Panc1 (cell line): ENCODE data around the gene ARHGAP6. TPM values are rescaled to one million over a fixed set of nuclear protein-coding genes. Genes with fewer than 3 reads are reported as not detected.
"Not testable (repeated sequence)": the region's sequence is repeated elsewhere in the genome, so short reads cannot be mapped to it uniquely, and the experiment has no call there.

Experiments
- ATAC-seq: fragments of 200-7000 bp; cut with Tn5 transposase; 2 replicates; pipeline ENCODE4 v1.9.1; 2020; ENCODE audit warnings: mild to moderate bottlenecking, moderate library complexity
- BruUV-seq: library from RNA; stranded (reverse); fragments of 400-500 nt; replicated peaks from 2 replicates; lab custom pipeline; 2021; lab: Mats Ljungman, UMichigan
- CTCF ChIA-PET: fragments of 300-600 bp; sonication (Branson Sonifier 250); formaldehyde crosslinking; loops from one replicate; lab custom pipeline; 2022; ENCODE audit warnings: antibody characterized with exemption; lab: Charles Lee
- POLR2A ChIA-PET: fragments of 300-600 bp; sonication (Branson Sonifier 250); formaldehyde crosslinking; loops from one replicate; lab custom pipeline; 2022; ENCODE audit warnings: antibody characterized with exemption; lab: Charles Lee
- DNase-seq: peaks from one replicate; pipeline ENCODE4 v3.0.0-alpha.2; 2010; ENCODE audit warnings: low read depth, low spot score
- H3K27ac ChIP-seq: 2 replicates; pipeline ENCODE4 v1.5.1; 2011; ENCODE audit warnings: mild to moderate bottlenecking, low read length, inconsistent platforms
- H3K27me3 ChIP-seq: fragments of 200-500 bp; sonication (Bioruptor generic); 2 replicates; pipeline ENCODE4 v1.6.0; 2014; ENCODE audit warnings: low read length, inconsistent platforms; ENCODE audit not compliant: control insufficient read depth, insufficient read depth
- H3K36me3 ChIP-seq: fragments of 200-500 bp; sonication (Bioruptor generic); 2 replicates; pipeline ENCODE4 v1.5.1; 2014; ENCODE audit warnings: inconsistent platforms, mild to moderate bottlenecking, low read length, moderate library complexity; ENCODE audit not compliant: control insufficient read depth, insufficient read depth
- H3K4me1 ChIP-seq: 2 replicates; pipeline ENCODE4 v1.5.1; 2011; ENCODE audit warnings: inconsistent platforms, mild to moderate bottlenecking, low read length, moderate library complexity; ENCODE audit not compliant: control insufficient read depth, insufficient read depth
- H3K4me3 ChIP-seq, 2 experiments: 2 replicates each; pipeline ENCODE4 v1.5.1; 2011 to 2012; ENCODE audit warnings: low read depth in 2 of 2, low read length in 2 of 2, mild to moderate bottlenecking in 2 of 2, inconsistent platforms in 1 of 2, moderate library complexity in 1 of 2
- H3K9me3 ChIP-seq: fragments of 200-500 bp; sonication (Bioruptor generic); 2 replicates; pipeline ENCODE4 v1.5.1; 2014; ENCODE audit warnings: low read depth, mild to moderate bottlenecking, inconsistent platforms, low read length, moderate library complexity; ENCODE audit not compliant: control insufficient read depth, insufficient read depth
- POLR2AphosphoS5 ChIP-seq: IDR thresholded peaks from 2 replicates; pipeline ENCODE4 v1.6.1; 2012; ENCODE audit warnings: mild to moderate bottlenecking, low read depth, low read length, moderate library complexity
- SIN3A ChIP-seq: IDR thresholded peaks from 2 replicates; pipeline ENCODE4 v1.6.1; 2012; ENCODE audit warnings: low read depth, mild to moderate bottlenecking, low read length, moderate library complexity, borderline replicate concordance; ENCODE audit not compliant: insufficient read depth
- TCF7L2 ChIP-seq: IDR thresholded peaks from 2 replicates; pipeline ENCODE4 v1.6.1; 2011; ENCODE audit warnings: mild to moderate bottlenecking, low read depth, low read length, inconsistent platforms
- in situ Hi-C: cut with HindIII; loops from 2 replicates; pipeline ENCODE4 v1.10.0; 2016; ENCODE audit warnings: low sequenced_read_pairs, low pct_unique_long_range_greater_than_20kb
- intact Hi-C: fragments of 100-400 bp; cut with micrococcal nuclease; formaldehyde crosslinking; loops from one replicate; pipeline ENCODE4 v1.10.0; 2022; ENCODE audit not compliant: unreplicated experiment
- total RNA-seq: library from RNA; stranded (reverse); gene quantifications from one replicate; pipeline ENCODE4 v1.2.1, GENCODE V29; 2021; ENCODE audit not compliant: unreplicated experiment
- TF ChIP-seq, protein P1 (sequence below), 2 experiments: IDR thresholded peaks; 2 replicates each; pipeline ENCODE4 v1.6.1; 2011 to 2012; ENCODE audit warnings: low read depth in 2 of 2, control low read depth in 1 of 2, low read length in 1 of 2, mild to moderate bottlenecking in 1 of 2, moderate library complexity in 1 of 2; ENCODE audit not compliant: insufficient read depth in 1 of 2
- TF ChIP-seq, protein P2 (sequence below): fragments of 450-650 bp; IDR thresholded peaks from 2 replicates; pipeline ENCODE4 v1.5.1; 2017; ENCODE audit warnings: mild to moderate bottlenecking

Gene ARHGAP6
- total RNA-seq, 1 experiment from 2014 or later: 0.13 TPM

DNA sequence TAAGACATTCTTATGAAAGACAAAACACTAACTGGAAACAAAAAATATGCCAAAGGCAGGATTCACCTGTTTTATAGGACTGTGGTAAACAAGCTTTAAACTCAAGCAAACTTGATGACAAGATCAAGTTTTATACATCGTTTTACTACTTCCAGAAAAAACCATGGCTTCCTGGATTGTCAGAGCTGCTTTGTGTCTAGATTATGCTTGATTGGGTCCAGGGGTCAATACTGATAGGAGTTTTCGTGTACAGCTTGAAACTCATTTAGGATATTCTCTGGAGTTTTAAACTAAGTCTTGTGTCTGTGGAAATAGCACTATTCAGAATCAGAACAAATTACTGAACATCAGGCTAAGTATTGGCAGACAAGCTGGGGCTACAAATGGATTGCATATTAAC lies 541.6 kb downstream of the ARHGAP6 start:
- ChIA-PET POLR2A (no interaction called here), CTCF (no interaction called here)
- no peak overlapping the region for H3K27ac ChIP-seq
- ATAC-seq (no peak), DNase-seq (no peak)
- no peaks in the 10 kb centered on the region; the same call in 1 of the 2 replicates for H3K36me3 ChIP-seq
- intact Hi-C loops (no loop called here), in situ Hi-C loops (no loop called here)
- no peaks in the 10 kb centered on the region for H3K9me3 ChIP-seq
- H3K4me3 ChIP-seq: no peak overlapping the region
- no TSS peak for BruUV-seq
- H3K4me1 ChIP-seq: no peaks in the 10 kb centered on the region
- H3K27me3 ChIP-seq: no peaks in the 10 kb centered on the region
- TF ChIP-seq SIN3A: no peak

DNA sequence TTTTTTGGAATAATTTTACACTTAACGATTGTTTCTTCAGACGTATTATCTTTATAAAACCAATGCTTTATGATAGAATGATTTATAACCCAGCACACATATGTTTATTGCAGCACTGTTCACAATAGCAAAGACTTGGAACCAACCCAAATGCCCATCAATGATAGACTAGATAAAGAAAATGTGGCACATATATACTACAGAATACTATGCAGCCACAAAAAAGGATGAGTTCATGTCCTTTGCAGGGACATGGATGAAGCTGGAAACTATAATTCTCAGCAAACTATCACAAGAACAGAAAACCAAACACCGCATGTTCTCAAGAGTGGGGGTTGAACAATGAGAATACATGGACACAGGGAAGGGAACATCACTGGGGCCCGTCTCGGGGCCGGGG lies 542.6 kb downstream of the ARHGAP6 start:
- H3K4me1 ChIP-seq, H3K27me3 ChIP-seq, CTCF ChIA-PET, H3K4me3 ChIP-seq, DNase-seq, intact Hi-C loops, H3K36me3 ChIP-seq, H3K27ac ChIP-seq, BruUV-seq, in situ Hi-C loops, POLR2A ChIA-PET, ATAC-seq, H3K9me3 ChIP-seq: not testable (repeated sequence)

DNA sequence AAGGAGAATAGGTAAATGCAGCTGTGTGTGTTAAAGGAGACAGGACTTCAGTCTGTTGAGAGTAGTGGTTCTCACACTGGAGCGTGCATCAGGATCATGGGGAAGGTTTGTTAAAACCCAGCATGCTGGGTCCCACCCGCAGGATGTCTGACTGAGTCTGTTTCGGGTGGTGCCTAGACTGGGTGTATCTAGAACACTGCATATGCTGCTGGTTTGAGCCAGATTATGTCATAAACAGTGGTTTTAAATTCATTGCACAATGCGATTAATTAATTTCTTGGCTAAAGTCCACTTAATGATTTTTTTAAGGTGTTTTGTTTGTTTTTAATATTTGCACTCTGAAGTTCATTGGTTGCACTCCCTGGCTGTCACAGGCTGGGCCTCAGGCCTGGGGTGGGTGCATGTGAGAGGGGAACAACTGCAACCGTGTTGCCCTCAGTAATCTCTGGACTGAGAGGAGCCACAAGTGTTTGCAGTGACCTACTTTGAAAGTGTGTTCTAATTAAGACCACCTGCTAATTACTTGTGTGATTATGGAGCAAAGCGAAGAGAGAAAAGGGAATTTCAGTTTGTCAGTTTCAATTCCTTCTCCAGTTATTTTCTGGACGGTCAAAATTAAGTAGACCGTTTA lies 546.3 kb downstream of the ARHGAP6 start:
- in situ Hi-C loops (no loop called here), intact Hi-C loops (loop anchor here (10.0 kb wide), 1 partner anchor 485 kb away; no protein-coding TSS in a partner anchor)
- TF ChIP-seq POLR2AphosphoS5 (no peak), TCF7L2 (no peak), SIN3A (no peak)
- TF ChIP-seq, protein P1, sequence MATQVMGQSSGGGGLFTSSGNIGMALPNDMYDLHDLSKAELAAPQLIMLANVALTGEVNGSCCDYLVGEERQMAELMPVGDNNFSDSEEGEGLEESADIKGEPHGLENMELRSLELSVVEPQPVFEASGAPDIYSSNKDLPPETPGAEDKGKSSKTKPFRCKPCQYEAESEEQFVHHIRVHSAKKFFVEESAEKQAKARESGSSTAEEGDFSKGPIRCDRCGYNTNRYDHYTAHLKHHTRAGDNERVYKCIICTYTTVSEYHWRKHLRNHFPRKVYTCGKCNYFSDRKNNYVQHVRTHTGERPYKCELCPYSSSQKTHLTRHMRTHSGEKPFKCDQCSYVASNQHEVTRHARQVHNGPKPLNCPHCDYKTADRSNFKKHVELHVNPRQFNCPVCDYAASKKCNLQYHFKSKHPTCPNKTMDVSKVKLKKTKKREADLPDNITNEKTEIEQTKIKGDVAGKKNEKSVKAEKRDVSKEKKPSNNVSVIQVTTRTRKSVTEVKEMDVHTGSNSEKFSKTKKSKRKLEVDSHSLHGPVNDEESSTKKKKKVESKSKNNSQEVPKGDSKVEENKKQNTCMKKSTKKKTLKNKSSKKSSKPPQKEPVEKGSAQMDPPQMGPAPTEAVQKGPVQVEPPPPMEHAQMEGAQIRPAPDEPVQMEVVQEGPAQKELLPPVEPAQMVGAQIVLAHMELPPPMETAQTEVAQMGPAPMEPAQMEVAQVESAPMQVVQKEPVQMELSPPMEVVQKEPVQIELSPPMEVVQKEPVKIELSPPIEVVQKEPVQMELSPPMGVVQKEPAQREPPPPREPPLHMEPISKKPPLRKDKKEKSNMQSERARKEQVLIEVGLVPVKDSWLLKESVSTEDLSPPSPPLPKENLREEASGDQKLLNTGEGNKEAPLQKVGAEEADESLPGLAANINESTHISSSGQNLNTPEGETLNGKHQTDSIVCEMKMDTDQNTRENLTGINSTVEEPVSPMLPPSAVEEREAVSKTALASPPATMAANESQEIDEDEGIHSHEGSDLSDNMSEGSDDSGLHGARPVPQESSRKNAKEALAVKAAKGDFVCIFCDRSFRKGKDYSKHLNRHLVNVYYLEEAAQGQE (IDR thresholded peaks at IDR 0.05; ENCODE audit: insufficient read depth in 1 of 2, low read depth in 2 of 2, low read length in 1 of 2): no peak
- TF ChIP-seq, protein P2, sequence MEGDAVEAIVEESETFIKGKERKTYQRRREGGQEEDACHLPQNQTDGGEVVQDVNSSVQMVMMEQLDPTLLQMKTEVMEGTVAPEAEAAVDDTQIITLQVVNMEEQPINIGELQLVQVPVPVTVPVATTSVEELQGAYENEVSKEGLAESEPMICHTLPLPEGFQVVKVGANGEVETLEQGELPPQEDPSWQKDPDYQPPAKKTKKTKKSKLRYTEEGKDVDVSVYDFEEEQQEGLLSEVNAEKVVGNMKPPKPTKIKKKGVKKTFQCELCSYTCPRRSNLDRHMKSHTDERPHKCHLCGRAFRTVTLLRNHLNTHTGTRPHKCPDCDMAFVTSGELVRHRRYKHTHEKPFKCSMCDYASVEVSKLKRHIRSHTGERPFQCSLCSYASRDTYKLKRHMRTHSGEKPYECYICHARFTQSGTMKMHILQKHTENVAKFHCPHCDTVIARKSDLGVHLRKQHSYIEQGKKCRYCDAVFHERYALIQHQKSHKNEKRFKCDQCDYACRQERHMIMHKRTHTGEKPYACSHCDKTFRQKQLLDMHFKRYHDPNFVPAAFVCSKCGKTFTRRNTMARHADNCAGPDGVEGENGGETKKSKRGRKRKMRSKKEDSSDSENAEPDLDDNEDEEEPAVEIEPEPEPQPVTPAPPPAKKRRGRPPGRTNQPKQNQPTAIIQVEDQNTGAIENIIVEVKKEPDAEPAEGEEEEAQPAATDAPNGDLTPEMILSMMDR: no peak
- no TSS peak for BruUV-seq
- CTCF ChIA-PET: no interaction called here
- ATAC-seq: no peak
- Histone ChIP-seq H3K4me1 (no peaks in the 10 kb centered on the region), H3K36me3 (no peaks in the 10 kb centered on the region; the same call in 1 of the 2 replicates), H3K27ac (no peak overlapping the region), H3K4me3 (no peak overlapping the region), H3K9me3 (no peaks in the 10 kb centered on the region), H3K27me3 (no peaks in the 10 kb centered on the region)
- POLR2A ChIA-PET: no interaction called here
- DNase-seq: no peak
